Measurements from ENCODE around the gene CRACDL. TPM values are rescaled to one million over a fixed set of nuclear protein-coding genes. Genes with fewer than 3 reads are reported as not detected.

CRACDL gene
- total and polyA plus RNA-seq, 12 donors, result 1.2 to 7.9 (median 3.2) TPM

- H3K4me3 ChIP-seq, result no peak overlapping the region
- peak overlapping the region in 1 of 10 donors; percentile 48 for H3K27ac ChIP-seq
- peaks cover 0 to 23% (median 15%) of the 10 kb centered on the region in 9 donors for H3K4me1 ChIP-seq
- H3K9me3 ChIP-seq, result peaks cover 0 to 8% (median 0%) of the 10 kb centered on the region in 11 donors
- no peak for ATAC-seq
- no peak for TF ChIP-seq CTCF (IDR thresholded peaks at IDR 0.05)
- no peak for DNase-seq
- no peaks in the 10 kb centered on the region for H3K27me3 ChIP-seq
- WGBS, 2 donors, result 74 to 75% methylated on average over 10 of the region's 10 CpGs
- no peaks in the 10 kb centered on the region for H3K36me3 ChIP-seq
- intact Hi-C loops (cut with DNase I), result loop anchor here in 9 of 10 donors (1.0 to 10.0 kb wide), 8 partner anchors 101 to 424 kb away; partner anchors contain the start of gene MGAT4A (in 2 of the 9)
Measured at GRCh38 chr2:98835831-98836385, 100.1 kb downstream of the CRACDL start.

- H3K27me3 ChIP-seq, result no peaks in the 10 kb centered on the region
- H3K4me1 ChIP-seq, result peaks cover 0 to 33% (median 21%) of the 10 kb centered on the region in 9 donors
- TF ChIP-seq CTCF (IDR thresholded peaks at IDR 0.05), result no peak
- no peaks in the 10 kb centered on the region for H3K9me3 ChIP-seq
- WGBS, 2 donors, result 75 to 81% methylated on average over 3 of the region's 3 CpGs
- H3K4me3 ChIP-seq, result no peak overlapping the region
- peak overlapping the region; percentile 29 to 92 (median 77) for H3K27ac ChIP-seq
- H3K36me3 ChIP-seq, result no peaks in the 10 kb centered on the region
- ATAC-seq, result peak in 3 of 8 donors; percentile 23 to 50 (median 35)
- intact Hi-C loops (cut with DNase I), result loop anchor here in 6 of 10 donors (1.0 to 10.0 kb wide), 5 partner anchors 75 to 419 kb away; partner anchors contain the start of gene MGAT4A (in 1 of the 6)
- DNase-seq, result no peak
Measured at GRCh38 chr2:98833917-98834263, 102.1 kb downstream of the CRACDL start.

- Histone ChIP-seq H3K9me3 (no peaks in the 10 kb centered on the region), H3K36me3 (no peaks in the 10 kb centered on the region), H3K27me3 (no peaks in the 10 kb centered on the region), H3K4me3 (no peak overlapping the region), H3K4me1 (peaks cover 0 to 38% (median 23%) of the 10 kb centered on the region in 9 donors), H3K27ac (peak overlapping the region; percentile 75 to 92 (median 84))
- WGBS, 2 donors, result 57 to 67% methylated on average over 7 of the region's 7 CpGs
- TF ChIP-seq CTCF (IDR thresholded peaks at IDR 0.05), result no peak
- intact Hi-C loops (cut with DNase I), result loop anchor here in 5 of 10 donors (1.0 to 10.0 kb wide), 4 partner anchors 75 to 419 kb away; partner anchors contain the start of gene MGAT4A (in 1 of the 5)
- ATAC-seq (peak; percentile 74 to 94 (median 90)), DNase-seq (peak; percentile 41 to 51)
Measured at GRCh38 chr2:98833172-98833916, 102.7 kb downstream of the CRACDL start.

GRCh38 chr2:98832172-98832571 is 103.9 kb downstream of the CRACDL start:
- WGBS, 2 donors, result 89 to 91% methylated on average over 7 of the region's 7 CpGs
- intact Hi-C loops (cut with DNase I), result loop anchor here in 5 of 10 donors (2.0 to 10.0 kb wide), 3 partner anchors 73 to 417 kb away; partner anchors contain the start of gene MGAT4A (in 1 of the 5)
- H3K9me3 ChIP-seq, result no peaks in the 10 kb centered on the region
- no peak for TF ChIP-seq CTCF (IDR thresholded peaks at IDR 0.05)
- no peaks in the 10 kb centered on the region for H3K27me3 ChIP-seq
- peaks cover 0 to 39% (median 21%) of the 10 kb centered on the region in 9 donors for H3K4me1 ChIP-seq
- no peak overlapping the region for H3K4me3 ChIP-seq
- H3K36me3 ChIP-seq, result no peaks in the 10 kb centered on the region
- no peak for DNase-seq
- ATAC-seq, result no peak
- peak overlapping the region in 7 of 10 donors; percentile 82 to 92 (median 84) for H3K27ac ChIP-seq

Measured in heart right ventricle (tissue), 16 donors.